HG03103 (cell line): Measurements from ENCODE around the gene PDXDC1.
"Not testable (repeated sequence)": the region's sequence is repeated elsewhere in the genome, so short reads cannot be mapped to it uniquely, and the experiment has no call there.

Experiments
- ATAC-seq: cut with Tn5 transposase; IDR thresholded peaks from one replicate; pipeline ENCODE4 v1.9.1; 2021; ENCODE audit warnings: low read depth; ENCODE audit not compliant: unreplicated experiment

The PDXDC1 gene

GRCh38 chr16:15012941-15013340 is 38.1 kb downstream of the PDXDC1 start:
- ATAC-seq, result not testable (repeated sequence)

GRCh38 chr16:15015671-15016070 is 40.8 kb downstream of the PDXDC1 start:
- ATAC-seq, result not testable (repeated sequence)

GRCh38 chr16:15016354-15016753 is 41.5 kb downstream of the PDXDC1 start:
- not testable (repeated sequence) for ATAC-seq

DNA sequence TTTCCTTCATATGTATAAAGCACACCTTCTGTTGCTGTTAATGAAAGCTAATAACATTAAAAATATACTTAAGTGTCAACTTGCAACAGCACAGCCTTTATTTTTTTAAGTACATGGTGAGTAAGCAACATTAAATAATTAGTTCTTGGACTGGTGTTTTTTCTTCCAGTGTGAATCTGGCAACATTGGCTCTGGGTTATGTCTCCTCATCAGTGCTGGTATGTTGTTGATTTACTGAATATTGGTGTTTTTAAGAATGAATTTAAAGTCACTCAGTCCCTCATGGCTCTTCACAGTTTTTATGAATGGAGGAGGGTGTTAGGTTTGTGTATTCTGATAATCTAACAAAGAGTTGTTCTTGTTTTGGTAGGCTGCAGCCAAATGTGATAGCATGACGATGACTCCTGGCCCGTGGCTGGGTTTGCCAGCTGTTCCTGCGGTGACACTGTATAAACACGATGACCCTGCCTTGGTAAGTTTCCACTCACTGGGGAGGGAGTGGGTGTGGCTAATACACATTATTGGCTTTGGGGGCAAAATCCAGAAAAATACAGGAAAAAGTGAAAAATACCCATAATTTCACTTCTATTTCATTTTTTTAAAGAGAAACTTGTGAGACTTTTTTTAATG is 42.2 kb downstream of the PDXDC1 start:
- not testable (repeated sequence) for ATAC-seq

- not testable (repeated sequence) for ATAC-seq
Measured at GRCh38 chr16:15021429-15021828, 46.6 kb downstream of the PDXDC1 start.

DNA sequence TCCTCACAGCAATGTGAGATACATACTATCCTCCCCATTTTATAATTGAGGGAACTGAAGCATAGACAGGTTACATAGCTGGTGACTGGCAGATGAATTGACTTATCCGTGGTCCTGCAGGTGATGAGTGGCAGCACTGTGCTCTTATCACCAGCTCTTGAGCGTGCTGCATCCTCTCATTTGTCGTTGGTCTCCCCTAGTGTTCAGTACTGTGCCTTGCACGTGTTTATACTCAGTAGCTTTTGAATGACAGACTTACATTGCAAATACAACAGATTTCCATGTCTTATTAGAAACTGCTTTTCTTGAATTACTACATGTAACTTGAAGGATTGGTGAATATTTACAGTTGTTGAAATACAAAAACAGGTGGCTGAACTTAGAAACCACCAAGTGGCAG is 47.4 kb downstream of the PDXDC1 start:
- ATAC-seq, result peak; percentile 90

- ATAC-seq, result not testable (repeated sequence)
Measured at GRCh38 chr16:15023381-15024077, 48.7 kb downstream of the PDXDC1 start.

GRCh38 chr16:15024858-15025199 is 50.0 kb downstream of the PDXDC1 start:
- ATAC-seq, result not testable (repeated sequence)

DNA sequence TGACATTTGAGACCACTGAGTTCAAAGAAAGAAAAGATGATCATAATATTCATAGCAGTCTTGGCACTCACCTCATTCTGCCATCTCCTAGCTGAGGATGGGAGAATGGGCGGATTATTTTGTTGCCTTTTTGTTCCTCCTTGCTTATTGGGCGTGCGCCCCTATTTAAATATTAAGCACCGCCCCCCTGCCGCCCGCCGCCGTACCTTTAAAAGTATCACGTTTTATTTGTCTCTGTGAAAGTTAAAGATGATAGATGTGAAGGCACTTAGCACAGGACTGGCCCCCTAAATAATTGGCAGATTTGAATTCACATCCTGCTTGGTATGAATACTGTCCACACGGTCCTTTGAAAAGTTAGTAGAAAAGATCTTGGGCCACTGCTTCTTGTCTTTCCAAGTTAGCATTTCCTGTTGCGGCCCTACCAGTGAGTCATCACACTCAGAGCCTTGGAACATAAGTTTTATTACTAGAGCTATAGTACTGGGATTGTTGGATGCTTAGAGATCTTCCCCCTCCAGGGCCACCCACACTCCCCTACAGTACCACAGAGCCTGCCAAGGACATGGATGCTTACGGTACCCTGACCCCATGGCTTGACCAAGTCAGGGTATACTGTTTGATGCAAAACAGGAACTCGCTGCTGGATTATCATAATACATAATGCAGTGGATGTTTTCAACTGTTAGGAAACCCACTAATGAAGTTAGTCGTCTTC is 50.6 kb downstream of the PDXDC1 start:
- not testable (repeated sequence) for ATAC-seq

DNA sequence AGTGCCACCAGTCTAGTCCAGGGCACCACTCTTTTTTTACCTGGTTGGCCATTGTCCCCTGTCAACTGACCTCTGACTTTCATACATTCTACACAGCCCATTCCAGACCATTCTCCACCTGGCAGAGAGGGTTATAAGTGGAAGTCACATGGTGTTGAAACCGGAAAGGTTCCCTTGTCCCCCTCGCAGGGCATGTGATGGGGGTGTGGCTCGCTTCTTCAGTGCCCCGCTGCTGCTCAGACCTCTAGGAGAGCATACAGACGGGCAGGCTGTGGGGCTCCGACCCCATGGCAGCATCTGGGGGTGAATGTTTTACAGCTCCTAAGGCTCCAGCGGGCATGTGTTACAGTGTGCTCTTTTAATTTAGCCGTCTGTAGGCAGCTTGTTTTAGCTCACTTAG is 52.2 kb downstream of the PDXDC1 start:
- not testable (repeated sequence) for ATAC-seq

DNA sequence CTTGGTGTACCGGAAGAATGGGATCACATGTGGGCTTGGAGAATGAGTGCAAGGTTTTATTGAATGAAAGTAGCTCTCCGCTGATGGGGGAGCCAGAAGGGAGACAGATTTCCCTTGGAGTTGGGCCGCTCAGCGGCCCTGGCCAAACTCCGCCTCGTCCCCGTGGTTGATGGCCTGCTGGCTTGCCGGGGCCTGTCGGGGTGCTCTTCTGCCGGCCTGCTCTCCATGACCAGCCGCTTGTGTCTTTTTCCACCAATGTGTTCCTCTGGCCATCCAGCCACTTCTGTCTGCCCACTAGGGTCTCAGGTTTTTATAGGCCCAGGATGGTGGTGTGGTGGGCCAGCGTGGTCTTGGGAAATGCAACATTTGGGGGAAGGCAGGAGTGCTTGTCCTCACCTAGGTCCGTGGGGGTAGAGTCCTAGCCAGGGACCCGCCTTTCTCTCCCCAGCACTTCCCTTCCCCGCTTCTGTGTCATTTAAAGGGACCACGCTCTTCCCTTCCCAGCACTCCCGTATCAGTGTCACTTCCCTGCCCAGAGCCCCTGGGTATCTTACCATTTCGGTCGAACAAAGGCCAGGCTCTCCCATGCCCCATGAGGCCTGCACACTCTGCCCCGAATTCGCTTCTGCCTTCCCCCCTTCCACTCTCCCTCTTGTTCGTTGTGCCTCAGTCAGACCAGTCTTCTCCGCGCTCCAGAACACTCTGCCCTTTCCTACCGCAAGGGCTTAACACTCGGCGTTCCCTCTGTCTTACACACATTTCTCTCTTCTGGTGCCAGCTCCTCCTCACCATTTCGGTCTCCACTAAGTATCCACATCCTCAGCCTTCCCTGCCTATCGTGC is 52.9 kb downstream of the PDXDC1 start:
- ATAC-seq, result not testable (repeated sequence)

DNA sequence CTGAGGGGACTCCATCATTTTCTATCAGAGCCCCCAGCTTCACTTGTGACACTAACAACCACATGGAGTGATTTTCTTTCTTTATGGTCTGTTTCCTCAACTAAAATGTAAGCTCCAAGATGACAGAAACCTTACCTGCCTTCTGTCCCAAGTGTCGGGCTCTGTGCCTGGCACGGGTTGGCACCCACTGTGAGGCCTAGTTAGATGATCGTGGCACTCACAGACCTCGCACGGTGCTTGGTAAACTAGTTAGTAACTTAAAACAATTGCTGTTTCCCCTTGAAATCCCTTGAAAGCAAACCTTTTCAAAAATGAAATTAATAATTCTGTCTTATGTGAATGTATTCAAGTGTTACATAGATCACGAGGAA is 53.5 kb downstream of the PDXDC1 start:
- not testable (repeated sequence) for ATAC-seq

DNA sequence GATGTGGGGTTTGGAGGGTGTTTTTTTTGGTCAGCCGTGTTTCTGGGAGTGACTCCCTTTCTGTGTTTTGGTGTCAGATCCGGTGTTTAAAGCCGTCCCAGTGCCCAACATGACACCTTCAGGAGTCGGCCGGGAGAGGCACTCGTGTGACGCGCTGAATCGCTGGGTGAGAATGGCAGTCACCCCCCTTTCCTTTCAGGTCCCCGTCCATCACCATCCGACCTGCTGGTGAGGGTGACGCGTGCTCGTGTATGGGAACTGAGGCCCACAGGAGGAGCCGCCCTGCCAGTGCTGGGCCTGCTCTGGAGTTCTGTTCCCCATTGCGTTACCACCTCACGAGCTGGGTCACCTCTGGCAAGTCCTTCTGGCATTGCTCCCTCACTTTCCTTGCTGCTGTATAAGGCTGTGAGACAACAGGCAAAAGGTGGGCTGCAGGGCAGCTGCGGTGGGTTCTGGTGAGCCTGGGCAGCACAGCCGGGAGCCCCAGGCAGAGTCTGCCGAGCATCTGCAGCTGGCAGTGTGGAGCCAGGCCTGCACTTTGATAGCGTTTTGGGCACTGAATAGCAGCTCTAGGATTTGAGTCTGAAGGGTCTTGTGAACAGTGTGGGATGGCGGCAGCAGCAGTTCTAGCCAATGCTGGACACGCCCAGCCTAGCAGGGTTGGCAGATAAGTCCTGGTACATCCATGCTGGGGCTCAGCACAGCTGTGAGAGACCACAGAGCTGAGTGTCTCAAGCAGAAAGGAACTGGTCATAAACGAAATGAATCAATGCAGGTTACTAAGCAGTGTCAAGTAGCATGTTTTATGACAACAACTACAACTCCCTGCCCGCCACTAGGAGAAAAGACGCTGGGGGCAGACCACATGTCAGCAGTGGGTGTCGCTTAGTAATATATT is 54.2 kb downstream of the PDXDC1 start:
- ATAC-seq, result not testable (repeated sequence)

GRCh38 chr16:15029749-15030148 is 54.9 kb downstream of the PDXDC1 start:
- not testable (repeated sequence) for ATAC-seq

GRCh38 chr16:15031179-15031578 is 56.4 kb downstream of the PDXDC1 start:
- no peak for ATAC-seq

DNA sequence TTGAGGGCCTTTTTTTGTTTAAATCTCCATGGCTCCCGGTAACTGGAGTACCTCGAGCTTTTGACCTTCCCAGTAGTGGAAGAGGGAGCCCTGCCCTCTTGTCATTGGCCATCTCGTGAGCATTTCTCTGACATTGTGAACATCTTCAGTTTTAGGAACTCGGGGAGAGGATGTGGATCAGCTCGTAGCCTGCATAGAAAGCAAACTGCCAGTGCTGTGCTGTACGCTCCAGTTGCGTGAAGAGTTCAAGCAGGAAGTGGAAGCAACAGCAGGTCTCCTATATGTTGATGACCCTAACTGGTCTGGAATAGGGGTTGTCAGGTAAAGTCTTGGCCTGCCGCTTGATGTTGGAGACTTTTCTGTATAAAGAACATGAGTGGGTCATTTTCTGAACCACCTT is 56.8 kb downstream of the PDXDC1 start:
- no peak for ATAC-seq

- no peak for ATAC-seq
Measured at GRCh38 chr16:15032547-15033308, 57.9 kb downstream of the PDXDC1 start.

GRCh38 chr16:15033309-15033707 is 58.5 kb downstream of the PDXDC1 start:
- ATAC-seq, result no peak
